ENCODE measurements around the gene IL1RAPL2. TPM values are rescaled to one million over a fixed set of nuclear protein-coding genes. Genes with fewer than 3 reads are reported as not detected.

The IL1RAPL2 gene
- polyA plus RNA-seq, 3 donors: not detected

DNA sequence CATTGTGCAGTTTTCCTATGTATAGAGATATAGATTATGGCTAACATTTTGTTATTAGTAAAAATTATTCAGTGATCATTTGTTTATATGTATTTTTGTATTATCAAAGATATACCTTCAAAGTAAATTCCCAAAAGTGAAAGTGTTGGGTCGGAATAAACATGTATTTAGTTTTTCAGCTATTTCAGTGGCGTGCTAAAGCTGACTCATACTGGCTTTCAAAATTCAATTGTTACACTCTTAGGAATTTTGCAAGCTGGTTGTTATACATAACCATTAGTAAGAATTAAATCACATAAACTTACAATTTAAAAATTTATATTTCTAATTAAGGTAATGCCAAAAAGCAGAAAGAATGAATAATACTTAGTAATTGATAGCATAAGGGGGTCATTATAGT is 968.0 kb downstream of the IL1RAPL2 start:
- TF ChIP-seq, protein P1, sequence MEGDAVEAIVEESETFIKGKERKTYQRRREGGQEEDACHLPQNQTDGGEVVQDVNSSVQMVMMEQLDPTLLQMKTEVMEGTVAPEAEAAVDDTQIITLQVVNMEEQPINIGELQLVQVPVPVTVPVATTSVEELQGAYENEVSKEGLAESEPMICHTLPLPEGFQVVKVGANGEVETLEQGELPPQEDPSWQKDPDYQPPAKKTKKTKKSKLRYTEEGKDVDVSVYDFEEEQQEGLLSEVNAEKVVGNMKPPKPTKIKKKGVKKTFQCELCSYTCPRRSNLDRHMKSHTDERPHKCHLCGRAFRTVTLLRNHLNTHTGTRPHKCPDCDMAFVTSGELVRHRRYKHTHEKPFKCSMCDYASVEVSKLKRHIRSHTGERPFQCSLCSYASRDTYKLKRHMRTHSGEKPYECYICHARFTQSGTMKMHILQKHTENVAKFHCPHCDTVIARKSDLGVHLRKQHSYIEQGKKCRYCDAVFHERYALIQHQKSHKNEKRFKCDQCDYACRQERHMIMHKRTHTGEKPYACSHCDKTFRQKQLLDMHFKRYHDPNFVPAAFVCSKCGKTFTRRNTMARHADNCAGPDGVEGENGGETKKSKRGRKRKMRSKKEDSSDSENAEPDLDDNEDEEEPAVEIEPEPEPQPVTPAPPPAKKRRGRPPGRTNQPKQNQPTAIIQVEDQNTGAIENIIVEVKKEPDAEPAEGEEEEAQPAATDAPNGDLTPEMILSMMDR (IDR thresholded peaks at IDR 0.05): no peak
- H3K27me3 Mint-ChIP-seq (ENCODE audit: low read depth in 3 of 3): no peaks in the 10 kb centered on the region
- Histone ChIP-seq H3K79me2 (ENCODE audit: insufficient read depth, low read length) (no peaks in the 10 kb centered on the region), H3K27ac (ENCODE audit: low read depth in 1 of 2, low read length in 2 of 2) (no peak overlapping the region), H3K4me2 (replicated peaks; ENCODE audit: extremely low read depth, low read length, poor library complexity, severe bottlenecking) (no peak overlapping the region), H3K36me3 (replicated peaks in 1 of 2; ENCODE audit: control insufficient read depth in 1 of 2, insufficient read depth in 2 of 2, low read length in 2 of 2) (no peaks in the 10 kb centered on the region), H3K9me3 (replicated peaks in 1 of 2; ENCODE audit: control insufficient read depth in 1 of 2, insufficient read depth in 1 of 2, low read length in 2 of 2) (no peaks in the 10 kb centered on the region), H3K4me3 (replicated peaks in 1 of 3; ENCODE audit: low read depth in 2 of 3, low read length in 3 of 3) (no peak overlapping the region), H3K27me3 (ENCODE audit: control insufficient read depth in 2 of 2, insufficient read depth in 2 of 2, low read length in 2 of 2) (no peaks in the 10 kb centered on the region), H2AFZ (ENCODE audit: insufficient read depth, low read depth, low read length, poor library complexity, severe bottlenecking) (no peak overlapping the region), H4K20me1 (ENCODE audit: insufficient read depth, low read length) (no peaks in the 10 kb centered on the region), H3K9ac (ENCODE audit: insufficient read depth, low read length, poor library complexity, severe bottlenecking) (no peak overlapping the region), H3K4me1 (ENCODE audit: control insufficient read depth in 1 of 2, insufficient read depth in 2 of 2, low read length in 2 of 2) (no peaks in the 10 kb centered on the region)
- no peak for DNase-seq
- peaks cover 0 to 3% (median 0%) of the 10 kb centered on the region in 7 donors for H3K9me3 Mint-ChIP-seq
- H3K4me1 Mint-ChIP-seq: no peaks in the 10 kb centered on the region
- intact Hi-C loops (cut with micrococcal nuclease): no loop called here
- no peaks in the 10 kb centered on the region for H3K36me3 Mint-ChIP-seq
- no CpG with 5 or more reads among the region's 2 CpGs for WGBS (ENCODE audit: insufficient coverage)
- no peak overlapping the region for H3K4me3 Mint-ChIP-seq
- H3K27ac Mint-ChIP-seq: no peak overlapping the region

- Mint-ChIP-seq H3K4me1 (no peaks in the 10 kb centered on the region), H3K27ac (no peak overlapping the region), H3K36me3 (no peaks in the 10 kb centered on the region), H3K9me3 (peaks cover 0 to 2% (median 0%) of the 10 kb centered on the region in 7 donors), H3K4me3 (no peak overlapping the region), H3K27me3 (ENCODE audit: low read depth in 3 of 3) (no peaks in the 10 kb centered on the region)
- Histone ChIP-seq H3K4me1 (ENCODE audit: control insufficient read depth in 1 of 2, insufficient read depth in 2 of 2, low read length in 2 of 2) (no peaks in the 10 kb centered on the region), H3K9ac (ENCODE audit: insufficient read depth, low read length, poor library complexity, severe bottlenecking) (no peak overlapping the region), H4K20me1 (ENCODE audit: insufficient read depth, low read length) (no peaks in the 10 kb centered on the region), H3K9me3 (replicated peaks in 1 of 2; ENCODE audit: control insufficient read depth in 1 of 2, insufficient read depth in 1 of 2, low read length in 2 of 2) (peaks cover 0 to 4% of the 10 kb centered on the region in 2 donors), H3K4me3 (replicated peaks in 1 of 3; ENCODE audit: low read depth in 2 of 3, low read length in 3 of 3) (no peak overlapping the region), H3K4me2 (replicated peaks; ENCODE audit: extremely low read depth, low read length, poor library complexity, severe bottlenecking) (no peak overlapping the region), H3K27me3 (ENCODE audit: control insufficient read depth in 2 of 2, insufficient read depth in 2 of 2, low read length in 2 of 2) (no peaks in the 10 kb centered on the region), H2AFZ (ENCODE audit: insufficient read depth, low read depth, low read length, poor library complexity, severe bottlenecking) (no peak overlapping the region), H3K36me3 (replicated peaks in 1 of 2; ENCODE audit: control insufficient read depth in 1 of 2, insufficient read depth in 2 of 2, low read length in 2 of 2) (no peaks in the 10 kb centered on the region), H3K27ac (ENCODE audit: low read depth in 1 of 2, low read length in 2 of 2) (no peak overlapping the region), H3K79me2 (ENCODE audit: insufficient read depth, low read length) (no peaks in the 10 kb centered on the region)
- DNase-seq: no peak
- intact Hi-C loops (cut with micrococcal nuclease): no loop called here
- TF ChIP-seq, protein P1 (IDR thresholded peaks at IDR 0.05): no peak
Measured at GRCh38 chrX:105543283-105543682, 977.3 kb downstream of the IL1RAPL2 start.
